GM19455 (cell line): ENCODE data around the gene CDHR4.
"Not testable (repeated sequence)": the region's sequence is repeated elsewhere in the genome, so short reads cannot be mapped to it uniquely, and the experiment has no call there.

ENCODE experiments used
- ATAC-seq: cut with Tn5 transposase; IDR thresholded peaks from one replicate; pipeline ENCODE4 v1.9.1; 2021; ENCODE audit not compliant: unreplicated experiment

The CDHR4 gene

GRCh38 chr3:49804141-49805041 lies 4.7 kb upstream of the CDHR4 start:
- no peak for ATAC-seq

DNA sequence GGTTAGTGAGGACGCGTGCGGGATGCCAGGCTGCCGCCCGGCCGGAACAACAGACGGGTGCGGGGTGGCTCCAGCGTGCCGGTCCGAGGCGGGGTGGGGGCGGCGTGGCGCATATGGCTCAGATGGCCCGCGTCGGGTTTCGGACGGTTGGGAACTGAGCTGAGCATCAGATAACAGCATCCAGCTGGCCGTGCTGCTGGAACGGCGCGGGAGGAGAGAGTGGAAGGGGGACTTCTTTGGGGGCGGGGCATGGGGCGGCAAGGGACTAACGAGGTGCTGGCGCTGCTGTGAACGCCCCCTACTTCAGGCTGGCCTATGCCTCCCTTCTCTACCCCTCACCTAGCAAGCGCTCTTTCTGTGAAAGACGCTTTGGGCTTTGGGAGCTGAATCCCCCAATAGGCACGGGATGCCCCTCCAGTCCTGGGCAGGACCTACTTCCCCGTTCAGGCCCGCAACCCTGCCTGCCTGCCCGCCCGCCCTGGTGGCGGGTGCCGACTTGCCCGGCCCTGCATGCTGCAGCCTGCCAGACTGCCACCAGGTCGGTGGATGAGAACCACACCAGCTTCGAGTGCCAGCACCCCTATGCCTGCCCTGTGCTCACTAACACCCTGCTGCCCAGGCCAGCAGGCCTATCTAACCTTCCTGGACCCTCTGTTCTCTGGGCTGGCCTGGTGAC lies 3.9 kb upstream of the CDHR4 start:
- peak; percentile 7 for ATAC-seq

DNA sequence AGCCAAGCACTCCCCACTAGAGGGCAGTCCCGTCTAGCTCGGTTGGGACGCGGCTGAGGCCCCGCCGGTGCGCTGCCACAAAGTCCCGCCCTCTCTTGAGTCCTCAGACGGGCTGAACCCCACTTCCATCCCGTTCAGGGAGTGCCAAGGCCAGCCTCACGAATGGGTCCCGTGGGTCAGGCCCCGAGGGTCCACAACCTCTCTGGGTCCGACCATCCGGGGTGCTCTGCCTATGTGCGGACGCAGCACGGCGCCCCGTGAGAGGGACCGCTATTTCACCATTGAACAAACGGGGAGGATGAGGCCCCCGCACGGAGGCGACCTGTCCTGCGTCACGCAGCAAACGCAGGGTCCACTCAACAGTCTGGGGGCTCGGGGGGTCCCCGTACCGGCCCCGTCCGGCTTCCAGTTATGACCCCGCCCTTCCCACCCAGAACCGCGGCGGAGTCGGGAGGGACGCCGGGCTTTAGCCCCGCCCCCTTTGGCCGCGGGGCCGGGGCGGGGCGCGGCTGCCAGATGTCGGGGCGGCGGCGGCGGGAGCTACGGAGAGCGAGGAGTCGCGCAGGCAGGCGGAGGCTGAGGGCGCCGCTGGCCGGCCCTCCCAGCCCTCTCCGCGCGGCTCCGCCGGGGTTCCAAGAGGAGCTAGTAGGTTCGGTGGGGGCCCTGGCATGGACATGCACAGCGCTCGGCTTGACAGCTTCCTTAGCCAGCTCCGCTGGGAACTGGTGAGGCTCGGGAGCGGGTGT lies 3.2 kb upstream of the CDHR4 start, which contains the start of gene INKA1:
INKA1 (plus strand) TSS at position 543 of the 746 bp plus-strand sequence; CDS start at position 675, 132 bp downstream.
- peak; percentile 63 for ATAC-seq

DNA sequence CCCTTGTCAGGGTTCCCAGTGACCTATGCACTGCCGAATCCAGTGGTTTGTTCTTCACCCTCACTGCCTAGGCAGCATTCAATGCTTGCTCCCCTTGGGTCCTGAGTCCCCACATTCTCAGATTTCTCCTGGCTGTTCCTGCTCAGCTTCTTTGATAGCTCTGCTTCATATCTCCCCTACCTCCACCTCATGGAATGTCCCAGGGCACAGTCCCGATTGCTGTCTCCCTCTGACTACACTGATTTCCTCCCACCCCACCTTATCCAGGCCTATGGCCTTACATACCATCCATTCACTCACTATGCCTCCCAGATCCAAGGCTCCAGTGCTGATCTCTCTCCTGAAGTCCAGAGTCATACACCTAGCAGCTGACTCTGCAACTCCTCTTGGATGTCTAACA lies 1.5 kb upstream of the CDHR4 start:
- no peak for ATAC-seq

- no peak for ATAC-seq
These were observed 568 bp downstream of the CDHR4 start for GRCh38 chr3:49799105-49799504.

DNA sequence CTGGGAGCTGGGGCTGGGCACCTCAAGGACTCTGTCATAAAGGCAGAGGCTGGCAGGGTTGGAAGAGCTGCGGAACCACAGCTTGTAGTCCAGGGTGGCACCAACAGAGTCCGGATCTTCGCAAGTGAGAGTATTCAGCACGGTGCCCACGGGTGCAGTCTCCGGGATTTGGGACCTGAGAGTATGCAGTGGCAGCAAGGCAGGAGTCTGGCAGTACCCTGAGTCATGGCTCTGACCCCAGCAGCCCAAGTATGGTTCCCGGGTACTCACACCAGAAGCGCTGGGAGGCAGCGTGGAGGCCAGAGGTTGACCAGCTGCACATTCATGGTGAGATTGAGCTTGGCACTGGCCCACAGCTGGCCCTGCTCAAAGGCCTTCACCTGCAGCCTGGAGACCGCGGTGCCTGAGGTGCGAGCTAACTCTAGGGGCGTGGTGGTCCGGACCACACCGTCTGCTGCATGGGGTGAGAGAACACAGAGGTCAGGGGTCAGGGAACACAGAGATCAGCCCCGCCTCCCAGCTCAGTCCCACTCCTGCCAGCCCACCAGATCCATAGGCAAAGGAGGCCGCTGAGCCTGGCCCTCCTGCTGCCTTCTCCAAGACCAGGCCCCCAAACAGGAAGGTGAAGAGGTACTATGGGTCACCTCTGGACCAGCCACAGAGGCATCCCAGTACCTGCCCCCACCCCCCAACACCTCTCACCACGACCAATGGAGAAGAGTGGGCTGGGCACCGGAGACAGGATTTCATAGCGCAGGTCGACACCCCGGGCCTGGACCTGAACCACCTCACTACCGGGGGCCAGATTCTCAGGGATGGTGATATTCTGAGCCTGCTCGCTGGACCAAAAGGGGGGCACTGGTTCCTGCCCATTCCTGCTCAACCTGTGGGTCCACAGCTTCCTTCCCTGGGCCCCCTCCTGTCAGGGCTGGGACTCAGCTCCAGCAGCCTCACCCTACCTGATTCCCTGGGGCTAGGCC lies 4.5 kb downstream of the CDHR4 start:
- ATAC-seq, result no peak

DNA sequence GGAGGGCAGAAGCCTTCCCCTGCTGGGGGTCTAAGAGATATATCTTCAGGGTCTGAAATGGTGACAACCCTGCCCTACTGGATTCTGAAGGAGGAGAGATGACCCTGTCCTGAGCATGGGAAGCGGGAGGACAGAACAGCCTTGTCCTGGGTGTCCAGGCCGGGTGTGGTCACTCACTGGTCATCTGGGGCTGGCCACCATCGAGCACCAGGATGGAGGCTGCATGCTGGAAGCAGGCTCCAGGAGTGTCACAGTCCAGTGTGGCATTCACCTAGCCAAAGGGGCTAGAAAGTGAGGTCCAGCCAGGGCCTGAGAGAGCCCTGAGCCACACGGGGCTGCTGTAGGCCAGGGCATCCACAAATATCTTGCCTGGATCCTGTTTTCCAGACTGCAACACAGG lies 5.2 kb downstream of the CDHR4 start:
- ATAC-seq, result no peak

GRCh38 chr3:49793486-49794085 lies 6.1 kb downstream of the CDHR4 start:
- no peak for ATAC-seq

GRCh38 chr3:49792371-49793150 lies 7.1 kb downstream of the CDHR4 start:
- ATAC-seq, result no peak

GRCh38 chr3:49791571-49791970 lies 8.1 kb downstream of the CDHR4 start:
- ATAC-seq, result no peak

- no peak for ATAC-seq
These were observed 8.9 kb downstream of the CDHR4 start for GRCh38 chr3:49790626-49791411.

GRCh38 chr3:49788056-49788455 lies 11.6 kb downstream of the CDHR4 start:
- no peak for ATAC-seq

DNA sequence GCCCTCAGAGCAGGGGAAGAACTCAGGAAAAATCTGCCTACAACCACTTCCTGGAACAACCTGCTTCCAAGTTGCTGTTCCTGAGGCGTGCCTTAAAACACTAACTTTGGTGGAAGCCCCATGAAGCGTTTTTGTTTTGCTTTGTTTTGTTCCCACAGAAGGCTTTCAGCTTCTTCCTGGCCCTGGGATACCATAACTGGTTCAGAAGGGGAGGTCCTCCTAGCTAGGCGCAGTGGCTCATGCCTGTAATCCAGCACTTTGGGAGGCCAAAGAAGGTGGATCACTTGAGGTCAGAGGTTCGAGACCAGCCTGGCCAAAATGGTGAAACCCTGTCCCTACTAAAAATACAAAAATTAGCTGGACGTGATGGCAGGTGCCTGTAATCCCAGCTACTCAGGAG lies 12.1 kb downstream of the CDHR4 start:
- no peak for ATAC-seq

DNA sequence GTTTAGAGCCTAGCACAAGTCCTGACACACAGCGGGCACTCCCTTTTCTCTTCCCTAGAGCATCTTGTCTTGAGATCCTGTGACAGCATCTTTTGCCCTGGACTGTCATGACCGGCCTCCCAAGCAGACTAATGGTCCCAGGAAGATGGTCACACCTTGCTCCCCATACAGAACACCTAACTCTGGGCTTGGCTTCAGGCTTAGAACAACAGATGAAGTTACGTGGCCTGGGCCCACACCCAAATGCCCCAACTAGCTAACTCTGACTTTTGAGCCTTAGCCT lies 12.6 kb downstream of the CDHR4 start:
- ATAC-seq, result no peak

DNA sequence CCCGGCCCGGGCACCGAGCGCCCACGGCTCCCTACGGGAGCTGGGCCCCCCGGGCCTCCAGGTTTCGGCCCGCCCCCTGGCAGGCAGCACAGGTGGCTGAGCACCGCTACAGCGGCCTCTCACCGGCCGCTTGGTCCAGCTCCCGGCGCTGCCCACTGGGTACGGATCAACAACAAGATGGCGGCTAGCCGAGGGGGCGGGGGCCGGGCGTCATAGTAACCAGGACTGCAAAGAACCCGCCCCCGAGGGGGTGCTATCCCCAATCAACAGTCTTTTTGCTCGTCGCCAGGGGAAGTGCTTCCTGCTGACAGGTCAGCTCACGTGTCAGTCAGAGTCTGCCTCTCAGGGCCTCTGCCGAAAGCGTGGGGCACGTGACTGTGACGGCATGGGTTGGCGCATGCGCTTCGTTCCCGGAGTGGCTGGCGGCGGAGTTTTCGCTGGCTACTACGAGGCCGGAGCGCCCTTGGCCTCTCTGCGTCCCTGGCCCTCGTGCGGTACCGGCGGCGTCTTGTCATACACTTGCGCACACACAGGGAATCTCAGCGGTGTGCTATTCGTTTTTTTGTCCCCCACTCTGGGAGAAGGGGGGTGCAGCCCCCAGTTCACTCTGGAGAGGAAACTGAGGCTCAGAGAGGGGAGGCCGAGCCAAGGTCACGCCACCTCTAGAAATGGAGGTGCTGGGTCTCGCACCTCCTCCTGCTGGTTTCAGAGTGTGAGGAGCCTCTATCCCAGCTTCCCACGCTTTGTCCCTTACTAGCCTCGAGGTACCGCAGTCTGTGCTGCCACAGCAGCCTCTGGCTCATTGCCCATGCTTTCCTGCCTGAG lies 13.1 kb downstream of the CDHR4 start, which contains the start of gene IP6K1:
IP6K1 (minus strand) TSS at position 186 of the 825 bp plus-strand sequence. CDS start 38,502 bp downstream, outside the sequence.
- peak; percentile 99 for ATAC-seq

GRCh38 chr3:49785565-49786356 lies 13.9 kb downstream of the CDHR4 start:
- ATAC-seq, result peak; percentile 42

DNA sequence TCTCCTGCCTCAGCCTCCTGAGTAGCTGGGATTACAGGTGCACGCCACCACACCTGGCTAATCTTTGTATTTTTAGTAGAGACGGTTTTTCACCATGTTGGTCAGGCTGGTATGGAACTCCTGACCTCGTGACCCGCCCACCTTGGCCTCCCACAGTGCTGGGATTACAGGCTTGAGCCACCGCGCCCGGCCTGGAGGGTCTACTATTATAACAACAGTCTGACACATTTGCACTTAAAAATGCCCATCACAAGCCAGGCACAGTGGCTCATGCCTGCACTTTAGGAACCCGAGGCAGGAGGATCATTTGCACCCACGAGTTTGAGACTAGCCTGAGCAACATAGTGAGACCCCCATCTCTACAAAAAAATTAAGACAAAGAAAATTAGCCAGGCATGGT lies 17.4 kb downstream of the CDHR4 start:
- not testable (repeated sequence) for ATAC-seq
